BE2C (cell line): ENCODE data around the gene DENND4A.

ENCODE experiments used
- DNase-seq: peaks from one replicate; pipeline ENCODE4 v3.0.0-alpha.2; 2020
- H3K27me3 ChIP-seq: fragments of 250-450 bp; sonication (Bioruptor Pico); 2 replicates; pipeline ENCODE4 v1.5.1; 2020; ENCODE audit warnings: mild to moderate bottlenecking
- H3K36me3 ChIP-seq: fragments of 250-450 bp; sonication (Bioruptor Pico); 2 replicates; pipeline ENCODE4 v1.5.1; 2020; ENCODE audit warnings: mild to moderate bottlenecking
- H3K4me1 ChIP-seq: fragments of 250-450 bp; sonication (Bioruptor Pico); 2 replicates; pipeline ENCODE4 v1.5.1; 2020
- H3K4me3 ChIP-seq: 2 replicates; pipeline ENCODE4 v1.5.1; 2011; ENCODE audit warnings: low read depth, low read length
- H3K9me3 ChIP-seq: fragments of 250-450 bp; sonication (Bioruptor Pico); 2 replicates; pipeline ENCODE4 v1.5.1; 2020
- TF ChIP-seq, protein P1 (sequence below): IDR thresholded peaks from 2 replicates; pipeline ENCODE4 v1.5.1; 2012; ENCODE audit warnings: mild to moderate bottlenecking, low read depth, low read length

The DENND4A gene

DNA sequence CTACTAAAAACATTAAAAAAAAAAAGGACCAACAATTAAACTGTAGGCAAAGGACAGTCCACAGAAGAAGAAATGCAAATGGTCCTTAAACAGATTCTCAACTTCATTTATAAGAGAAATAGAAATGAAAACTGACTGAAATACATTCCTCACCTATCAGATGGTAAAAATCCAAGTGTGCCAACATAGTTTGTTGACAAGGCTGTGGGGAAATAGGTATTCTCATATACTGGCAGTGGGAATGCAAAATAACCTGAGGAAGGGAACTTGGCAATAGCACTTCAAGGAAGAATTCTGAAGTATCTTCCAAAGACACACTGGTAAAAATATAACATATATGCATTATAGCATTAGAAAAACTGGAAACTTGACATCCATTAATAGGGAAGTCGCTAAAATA lies 116.5 kb downstream of the DENND4A start:
- TF ChIP-seq, protein P1, sequence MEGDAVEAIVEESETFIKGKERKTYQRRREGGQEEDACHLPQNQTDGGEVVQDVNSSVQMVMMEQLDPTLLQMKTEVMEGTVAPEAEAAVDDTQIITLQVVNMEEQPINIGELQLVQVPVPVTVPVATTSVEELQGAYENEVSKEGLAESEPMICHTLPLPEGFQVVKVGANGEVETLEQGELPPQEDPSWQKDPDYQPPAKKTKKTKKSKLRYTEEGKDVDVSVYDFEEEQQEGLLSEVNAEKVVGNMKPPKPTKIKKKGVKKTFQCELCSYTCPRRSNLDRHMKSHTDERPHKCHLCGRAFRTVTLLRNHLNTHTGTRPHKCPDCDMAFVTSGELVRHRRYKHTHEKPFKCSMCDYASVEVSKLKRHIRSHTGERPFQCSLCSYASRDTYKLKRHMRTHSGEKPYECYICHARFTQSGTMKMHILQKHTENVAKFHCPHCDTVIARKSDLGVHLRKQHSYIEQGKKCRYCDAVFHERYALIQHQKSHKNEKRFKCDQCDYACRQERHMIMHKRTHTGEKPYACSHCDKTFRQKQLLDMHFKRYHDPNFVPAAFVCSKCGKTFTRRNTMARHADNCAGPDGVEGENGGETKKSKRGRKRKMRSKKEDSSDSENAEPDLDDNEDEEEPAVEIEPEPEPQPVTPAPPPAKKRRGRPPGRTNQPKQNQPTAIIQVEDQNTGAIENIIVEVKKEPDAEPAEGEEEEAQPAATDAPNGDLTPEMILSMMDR = no peak
- H3K4me3 ChIP-seq = no peak overlapping the region
- H3K27me3 ChIP-seq = no peaks in the 10 kb centered on the region
- no peak for DNase-seq
- peaks cover 19% of the 10 kb centered on the region for H3K36me3 ChIP-seq
- no peaks in the 10 kb centered on the region for H3K4me1 ChIP-seq
- H3K9me3 ChIP-seq = no peaks in the 10 kb centered on the region

DNA sequence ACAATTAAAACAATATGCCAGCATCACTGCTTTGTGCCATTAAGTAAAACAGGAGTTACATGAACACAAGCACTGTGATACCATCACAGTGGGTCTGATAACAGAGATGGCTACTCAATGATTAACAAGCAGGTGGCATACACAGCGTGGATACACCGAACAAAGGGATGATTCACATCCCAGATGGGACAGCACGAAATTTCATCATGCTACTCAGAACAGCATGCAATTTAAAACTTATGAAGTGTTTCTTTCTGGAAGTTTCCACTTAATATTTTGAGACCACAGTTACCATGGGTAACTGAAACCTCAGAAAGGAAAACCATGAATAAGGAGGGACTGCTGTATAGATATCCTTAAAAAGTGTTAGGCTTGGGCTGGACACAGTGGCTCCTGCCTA lies 125.8 kb downstream of the DENND4A start:
- TF ChIP-seq, protein P1 = no peak
- peaks cover 33% of the 10 kb centered on the region for H3K36me3 ChIP-seq

DNA sequence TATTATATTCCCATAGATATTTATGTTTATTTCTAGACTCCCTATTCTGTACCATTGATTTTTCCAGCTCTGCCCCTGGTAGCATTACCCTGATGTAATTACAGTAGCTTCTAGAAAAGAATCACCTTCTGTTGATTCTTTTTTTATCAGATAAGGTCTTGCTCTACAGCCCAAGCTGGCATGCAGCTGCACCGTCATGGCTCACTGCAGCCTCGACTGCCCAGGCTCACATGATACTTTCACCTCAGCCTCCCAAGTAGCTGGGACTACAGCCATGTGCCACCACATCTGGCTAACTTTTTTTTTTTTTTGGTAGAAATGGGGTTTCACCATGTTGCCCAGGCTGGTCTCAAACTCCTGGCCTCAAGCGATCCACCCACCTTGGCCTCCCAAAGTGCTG lies 128.6 kb downstream of the DENND4A start:
- Histone ChIP-seq H3K9me3 (no peaks in the 10 kb centered on the region), H3K27me3 (no peaks in the 10 kb centered on the region), H3K36me3 (peaks cover 12% of the 10 kb centered on the region), H3K4me3 (no peak overlapping the region), H3K4me1 (no peaks in the 10 kb centered on the region)
- DNase-seq = peak; percentile 23
- TF ChIP-seq, protein P1 = no peak

More for the DNA sequence above, 125.8 kb downstream of the DENND4A start:
- Histone ChIP-seq H3K4me3 (no peak overlapping the region), H3K4me1 (no peaks in the 10 kb centered on the region), H3K9me3 (no peaks in the 10 kb centered on the region), H3K27me3 (no peaks in the 10 kb centered on the region)
- DNase-seq = no peak

GRCh38 chr15:65660927-65661326 lies 131.2 kb downstream of the DENND4A start:
- no peaks in the 10 kb centered on the region; the same call in 1 of the 2 replicates for H3K4me1 ChIP-seq
- H3K27me3 ChIP-seq = no peaks in the 10 kb centered on the region
- no peak overlapping the region for H3K4me3 ChIP-seq
- no peak for DNase-seq
- peaks cover 8% of the 10 kb centered on the region for H3K36me3 ChIP-seq
- H3K9me3 ChIP-seq = no peaks in the 10 kb centered on the region
- TF ChIP-seq, protein P1 = no peak

DNA sequence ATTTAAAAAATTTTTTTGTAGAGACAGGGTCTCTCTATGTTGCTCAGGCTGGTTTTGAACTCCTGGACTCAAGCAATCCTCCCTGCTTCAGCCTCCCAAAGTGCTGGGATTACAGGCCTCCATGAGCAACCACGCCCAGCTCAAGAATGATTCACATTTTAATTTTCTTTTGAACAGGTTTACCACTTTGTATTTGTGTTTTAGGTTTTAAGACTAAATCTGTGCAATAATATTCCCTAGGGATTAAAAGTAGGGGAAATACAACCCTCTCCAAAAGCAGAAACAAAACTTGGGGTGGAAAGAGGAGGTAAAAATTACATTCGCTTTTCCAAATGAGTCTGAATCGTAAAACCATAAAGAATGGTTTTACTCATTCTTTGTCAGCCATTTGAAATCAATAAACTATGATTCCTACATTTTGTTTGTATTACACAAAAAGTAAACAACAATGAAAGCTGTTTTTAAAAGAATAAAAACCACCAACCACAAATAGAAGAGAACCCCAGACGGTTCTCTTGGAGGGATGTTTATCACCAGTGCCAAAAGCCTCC lies 132.5 kb downstream of the DENND4A start:
- no peaks in the 10 kb centered on the region for H3K9me3 ChIP-seq
- TF ChIP-seq, protein P1 = no peak
- H3K4me1 ChIP-seq = no peaks in the 10 kb centered on the region; the same call in 1 of the 2 replicates
- H3K27me3 ChIP-seq = no peaks in the 10 kb centered on the region
- H3K36me3 ChIP-seq = peaks cover 3% of the 10 kb centered on the region
- no peak for DNase-seq
- no peak overlapping the region for H3K4me3 ChIP-seq

GRCh38 chr15:65655457-65655856 lies 136.6 kb downstream of the DENND4A start:
- Histone ChIP-seq H3K4me3 (no peak overlapping the region), H3K9me3 (no peaks in the 10 kb centered on the region), H3K36me3 (no peaks in the 10 kb centered on the region; the same call in none of the 2 replicates), H3K4me1 (no peaks in the 10 kb centered on the region; the same call in 1 of the 2 replicates), H3K27me3 (no peaks in the 10 kb centered on the region)
- TF ChIP-seq, protein P1 = no peak
- DNase-seq = no peak
